ENCODE data around the gene RBM15.

RBM15 gene, protein sequence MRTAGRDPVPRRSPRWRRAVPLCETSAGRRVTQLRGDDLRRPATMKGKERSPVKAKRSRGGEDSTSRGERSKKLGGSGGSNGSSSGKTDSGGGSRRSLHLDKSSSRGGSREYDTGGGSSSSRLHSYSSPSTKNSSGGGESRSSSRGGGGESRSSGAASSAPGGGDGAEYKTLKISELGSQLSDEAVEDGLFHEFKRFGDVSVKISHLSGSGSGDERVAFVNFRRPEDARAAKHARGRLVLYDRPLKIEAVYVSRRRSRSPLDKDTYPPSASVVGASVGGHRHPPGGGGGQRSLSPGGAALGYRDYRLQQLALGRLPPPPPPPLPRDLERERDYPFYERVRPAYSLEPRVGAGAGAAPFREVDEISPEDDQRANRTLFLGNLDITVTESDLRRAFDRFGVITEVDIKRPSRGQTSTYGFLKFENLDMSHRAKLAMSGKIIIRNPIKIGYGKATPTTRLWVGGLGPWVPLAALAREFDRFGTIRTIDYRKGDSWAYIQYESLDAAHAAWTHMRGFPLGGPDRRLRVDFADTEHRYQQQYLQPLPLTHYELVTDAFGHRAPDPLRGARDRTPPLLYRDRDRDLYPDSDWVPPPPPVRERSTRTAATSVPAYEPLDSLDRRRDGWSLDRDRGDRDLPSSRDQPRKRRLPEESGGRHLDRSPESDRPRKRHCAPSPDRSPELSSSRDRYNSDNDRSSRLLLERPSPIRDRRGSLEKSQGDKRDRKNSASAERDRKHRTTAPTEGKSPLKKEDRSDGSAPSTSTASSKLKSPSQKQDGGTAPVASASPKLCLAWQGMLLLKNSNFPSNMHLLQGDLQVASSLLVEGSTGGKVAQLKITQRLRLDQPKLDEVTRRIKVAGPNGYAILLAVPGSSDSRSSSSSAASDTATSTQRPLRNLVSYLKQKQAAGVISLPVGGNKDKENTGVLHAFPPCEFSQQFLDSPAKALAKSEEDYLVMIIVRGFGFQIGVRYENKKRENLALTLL

GRCh38 chr1:110338886-110339406, at the start of gene RBM15:
TSS of gene RBM15 (plus strand) at chr1:110339377. CDS start at chr1:110339406, 29 bp downstream.
- DNase-seq (ENCODE audit: low read depth, low spot score), result peak; percentile 92

GRCh38 chr1:110291241-110292030, 47.7 kb upstream of the RBM15 start:
- DNase-seq (ENCODE audit: low read depth, low spot score), result no peak

DNA sequence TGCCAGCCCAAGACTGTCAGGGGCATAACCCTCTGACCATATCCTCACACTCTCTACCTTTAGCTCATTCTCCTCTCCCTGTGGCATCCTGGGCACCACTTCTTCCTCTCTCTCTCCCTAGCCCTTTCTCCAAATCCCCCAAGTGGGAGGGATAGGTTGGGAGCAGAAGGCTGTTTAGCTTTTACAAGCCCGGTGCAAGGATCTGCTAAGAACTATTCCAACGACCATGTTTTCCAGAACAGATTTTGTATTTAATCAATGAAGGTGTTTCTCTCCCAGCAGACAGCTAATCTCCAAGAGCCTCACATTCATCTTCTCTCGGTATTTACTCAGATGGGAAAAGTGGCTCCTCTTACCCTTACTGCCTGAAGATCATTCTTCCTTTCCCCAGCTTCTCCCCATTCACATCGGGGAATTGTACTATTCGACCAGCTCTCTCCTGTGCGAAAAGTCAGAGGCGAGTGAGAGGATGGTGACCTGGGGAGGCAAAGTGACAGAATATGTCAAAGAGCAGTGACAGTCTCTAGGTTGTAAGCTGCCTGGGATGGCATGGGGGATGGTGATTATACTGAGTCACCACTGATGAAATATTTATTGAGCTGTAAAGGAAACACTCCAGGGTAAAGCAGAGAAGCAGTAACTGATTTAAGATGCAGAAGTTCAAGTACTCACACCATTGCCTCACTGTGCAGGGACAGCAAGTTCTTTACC, 47.0 kb upstream of the RBM15 start:
- no peak for DNase-seq (ENCODE audit: low read depth, low spot score)

DNA sequence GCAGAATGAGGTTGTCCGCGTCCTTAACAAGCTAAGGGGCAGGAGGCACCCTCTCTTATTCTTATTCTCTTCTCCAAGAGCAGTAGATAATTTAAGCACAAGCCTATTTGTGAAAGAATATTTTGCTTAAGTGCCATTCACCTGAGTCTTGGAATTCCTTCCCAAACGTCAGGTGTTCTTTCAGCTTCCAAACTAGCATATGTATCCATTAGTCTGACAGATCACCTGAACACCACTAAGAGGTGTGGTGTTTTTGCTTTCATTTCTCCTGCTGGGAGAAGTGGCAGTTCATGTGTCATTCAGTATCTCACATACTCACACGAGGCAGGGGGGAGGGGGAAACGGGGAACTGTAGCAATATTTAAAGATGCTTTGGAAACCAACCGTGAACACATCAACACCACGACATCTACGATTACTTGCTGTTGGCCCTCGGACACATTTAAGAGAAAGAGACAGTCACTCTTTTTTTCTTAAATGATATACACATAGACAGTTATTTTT, 45.5 kb upstream of the RBM15 start:
- DNase-seq (ENCODE audit: low read depth, low spot score), result no peak

DNA sequence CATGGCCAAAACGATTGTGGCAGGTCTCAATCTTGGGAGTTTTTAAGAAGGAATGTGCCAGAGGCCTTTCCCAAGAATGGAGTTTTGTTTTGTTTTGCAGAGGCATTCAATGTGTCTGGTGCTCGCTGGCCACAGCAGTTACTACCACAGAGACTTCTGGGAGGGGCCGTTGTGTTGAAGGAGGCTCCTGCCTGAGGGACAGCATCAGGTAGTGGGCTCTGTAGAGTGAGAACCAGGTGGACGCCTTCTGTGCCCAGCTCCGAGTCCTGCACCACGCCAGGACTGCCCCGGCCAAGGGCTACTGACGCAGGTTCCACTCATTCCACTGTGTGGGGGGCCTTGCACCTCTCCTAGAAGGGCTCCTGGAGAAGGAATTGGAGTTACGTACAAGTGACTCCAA, 44.9 kb upstream of the RBM15 start:
- DNase-seq (ENCODE audit: low read depth, low spot score), result no peak

DNA sequence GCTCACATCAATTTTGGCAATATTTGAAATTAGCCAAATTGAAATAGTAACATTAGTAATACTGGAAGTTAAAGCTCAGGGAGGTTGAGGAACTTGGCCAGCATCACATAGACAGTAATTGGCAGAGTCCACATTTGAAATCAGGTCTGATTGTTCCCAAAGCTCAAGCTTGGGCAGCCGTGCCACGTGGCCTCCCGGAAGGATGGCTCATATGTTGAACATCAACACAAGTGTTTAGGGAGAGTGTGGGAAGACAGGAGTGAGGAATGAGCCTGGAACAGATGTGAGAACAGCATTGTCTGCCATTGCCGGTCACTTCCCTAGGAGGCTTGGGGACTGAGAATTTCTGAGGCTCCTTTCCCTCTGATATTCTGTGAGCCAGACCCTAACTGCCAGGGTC, 40.2 kb upstream of the RBM15 start:
- DNase-seq (ENCODE audit: low read depth, low spot score), result no peak

DNA sequence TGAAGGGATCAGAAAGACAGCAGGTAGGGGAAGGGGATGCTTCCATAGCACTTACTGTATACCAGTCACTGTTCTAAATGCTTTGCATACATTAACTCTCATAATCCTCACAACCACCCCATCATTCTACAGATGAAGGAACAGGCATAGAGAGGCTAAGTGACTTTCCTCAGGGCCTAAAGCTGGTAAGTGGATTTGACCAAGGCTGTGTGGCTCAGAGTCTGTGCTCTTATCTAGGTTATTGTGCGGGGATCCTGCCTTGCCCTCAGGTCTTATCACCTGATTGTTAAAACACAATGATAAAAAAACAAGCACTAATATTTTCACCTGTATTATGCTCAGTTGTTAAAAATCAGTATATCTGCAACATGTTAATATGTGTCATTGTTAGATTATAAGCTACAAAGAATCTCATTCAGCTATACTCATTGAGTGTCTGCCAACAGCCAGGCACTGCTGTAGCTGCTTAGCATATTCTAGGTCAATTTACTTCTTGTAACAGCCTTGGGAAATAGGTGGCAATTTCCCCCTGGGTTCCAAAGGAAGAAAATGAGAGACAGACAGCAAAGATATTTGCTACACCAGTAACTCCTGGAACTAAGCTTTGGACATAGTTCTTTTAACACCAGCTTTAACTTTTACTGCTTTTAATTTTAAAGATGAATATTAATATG, 38.6 kb upstream of the RBM15 start:
- no peak for DNase-seq (ENCODE audit: low read depth, low spot score)

DNA sequence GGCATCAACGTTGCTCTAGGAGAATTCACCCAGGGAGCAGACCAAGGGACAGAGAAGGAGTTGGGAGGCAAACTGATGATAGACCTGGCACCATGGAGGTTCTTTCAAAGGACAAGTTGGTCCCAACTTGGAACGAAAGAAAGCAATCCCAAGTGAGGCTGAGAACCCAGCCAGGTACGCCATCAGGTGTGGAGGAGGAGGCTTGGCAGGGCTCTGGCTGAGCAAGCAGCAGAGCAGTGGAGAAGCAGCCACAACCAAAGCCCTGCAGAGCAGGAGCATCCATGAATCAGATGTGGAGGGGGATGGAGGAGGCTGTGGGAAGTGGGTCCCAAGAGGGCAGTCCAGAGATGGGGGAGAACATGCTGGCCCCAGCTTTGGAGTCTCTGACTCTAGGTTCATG, 36.3 kb upstream of the RBM15 start:
- no peak for DNase-seq (ENCODE audit: low read depth, low spot score)

DNA sequence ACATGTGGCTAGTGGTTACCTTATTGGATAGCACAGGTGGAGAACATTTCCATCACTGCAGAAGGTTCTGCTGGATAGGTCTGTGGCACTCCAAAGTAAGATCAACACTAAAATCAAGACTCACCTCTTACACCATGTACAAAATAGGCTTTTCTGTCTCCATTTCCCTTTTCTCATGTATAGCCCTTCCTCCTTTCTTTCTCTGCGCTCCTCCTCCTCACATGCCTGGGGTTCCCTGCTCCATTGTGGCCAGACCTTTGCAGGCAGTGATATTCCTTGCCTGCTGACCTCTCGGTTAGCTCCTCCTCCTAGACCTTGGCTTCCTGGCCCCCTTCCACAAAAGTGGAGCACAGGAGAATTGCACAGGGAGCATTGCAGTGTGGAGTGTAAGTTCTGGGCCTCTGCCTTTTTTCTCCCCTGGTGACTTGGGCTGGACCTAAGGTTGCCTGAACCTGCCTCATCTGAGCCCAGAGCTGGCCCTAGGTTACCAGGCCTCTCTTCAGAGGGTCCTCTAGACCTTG, 33.2 kb upstream of the RBM15 start:
- DNase-seq (ENCODE audit: low read depth, low spot score), result no peak

DNA sequence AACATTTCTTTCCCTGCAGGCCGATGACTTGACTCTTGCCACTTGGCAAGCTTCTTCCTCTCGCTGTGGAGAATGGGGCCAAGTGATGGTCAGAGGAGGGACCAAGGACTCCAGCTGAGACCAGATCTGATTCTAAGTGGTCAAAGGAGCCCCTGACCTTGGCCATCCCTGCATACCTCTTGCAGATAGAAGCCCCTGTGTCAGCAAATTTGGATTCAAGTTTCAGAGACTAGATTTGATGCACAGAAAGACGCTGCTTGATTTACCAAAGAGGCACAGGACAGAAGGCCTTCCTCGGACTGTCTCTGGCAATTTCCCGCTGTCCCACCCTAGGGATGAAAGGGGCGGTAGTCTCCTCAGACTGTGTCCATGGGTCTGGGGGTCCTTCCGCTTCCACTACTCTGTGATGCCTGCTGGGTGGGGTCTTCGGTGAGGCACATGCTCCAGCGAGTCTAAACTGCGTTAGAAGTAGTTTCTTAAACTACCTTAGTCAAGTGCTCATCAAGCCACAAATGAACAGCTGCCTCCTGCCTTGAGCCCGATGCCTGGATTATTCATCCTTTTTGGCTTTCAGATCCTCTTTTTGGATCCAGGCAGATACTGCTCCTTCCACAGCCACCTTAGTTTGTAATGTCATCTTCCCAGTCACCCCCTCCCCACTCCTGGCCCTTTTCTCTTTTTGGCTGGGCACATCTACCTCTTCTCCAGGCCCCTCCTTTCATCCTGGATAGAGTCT, 31.8 kb upstream of the RBM15 start:
- no peak for DNase-seq (ENCODE audit: low read depth, low spot score)

DNA sequence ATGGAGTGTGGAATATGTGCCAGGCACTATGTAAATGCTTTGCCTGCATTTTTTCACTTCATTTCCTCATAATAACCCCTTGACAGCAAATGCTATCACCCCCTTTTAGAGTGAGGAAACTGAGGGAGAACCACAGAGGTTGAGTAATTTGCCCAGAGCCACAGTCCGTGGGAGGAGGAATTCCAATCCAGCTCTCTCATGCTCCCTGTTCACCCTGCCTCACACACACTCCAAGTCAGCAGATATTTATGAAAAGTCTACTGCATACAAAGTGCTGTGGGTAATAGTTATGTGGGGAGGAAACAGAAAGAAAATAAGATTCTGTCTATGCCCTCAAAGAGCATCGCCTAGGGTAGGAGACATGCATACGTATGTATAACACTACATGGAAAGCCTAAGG, 30.9 kb upstream of the RBM15 start:
- DNase-seq (ENCODE audit: low read depth, low spot score), result no peak

DNA sequence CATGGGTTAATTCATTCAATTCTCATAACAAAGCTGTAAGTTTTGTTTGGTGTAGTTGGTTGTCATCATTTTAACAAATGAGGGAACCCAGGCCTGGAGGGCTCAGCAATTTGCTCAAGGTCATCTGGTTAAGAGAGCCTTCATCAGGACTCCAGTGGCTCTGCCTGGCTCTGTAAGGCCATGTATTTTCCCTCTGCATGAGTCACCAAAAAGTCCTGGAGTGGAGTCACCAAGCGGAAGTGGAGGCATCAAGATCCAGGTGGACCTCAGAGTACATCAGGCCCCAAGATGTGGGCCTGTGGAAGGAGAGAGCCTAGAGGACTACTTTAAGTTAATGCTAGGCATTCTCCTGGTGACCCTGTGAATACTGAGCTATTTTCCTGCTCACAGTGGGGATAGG, 30.0 kb upstream of the RBM15 start:
- no peak for DNase-seq (ENCODE audit: low read depth, low spot score)

DNA sequence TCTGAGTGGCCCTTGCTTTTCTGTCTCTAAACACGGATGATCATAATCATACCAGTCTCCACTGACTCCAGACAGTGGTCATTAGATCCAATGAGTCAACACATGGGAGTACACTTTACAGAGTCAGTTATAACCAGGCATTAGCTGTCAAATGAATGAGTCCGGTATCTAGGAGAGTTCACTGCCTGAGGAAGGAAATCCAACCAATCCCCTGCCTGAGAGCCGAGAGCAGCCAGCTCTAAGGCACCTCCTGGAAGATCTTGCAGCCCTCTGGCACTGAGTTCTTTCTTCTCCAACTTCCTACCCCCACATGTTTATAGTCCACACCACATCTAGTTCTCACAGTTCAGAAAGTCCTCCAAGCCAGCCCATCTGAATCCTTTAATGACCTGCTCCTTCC, 29.4 kb upstream of the RBM15 start:
- no peak for DNase-seq (ENCODE audit: low read depth, low spot score)

DNA sequence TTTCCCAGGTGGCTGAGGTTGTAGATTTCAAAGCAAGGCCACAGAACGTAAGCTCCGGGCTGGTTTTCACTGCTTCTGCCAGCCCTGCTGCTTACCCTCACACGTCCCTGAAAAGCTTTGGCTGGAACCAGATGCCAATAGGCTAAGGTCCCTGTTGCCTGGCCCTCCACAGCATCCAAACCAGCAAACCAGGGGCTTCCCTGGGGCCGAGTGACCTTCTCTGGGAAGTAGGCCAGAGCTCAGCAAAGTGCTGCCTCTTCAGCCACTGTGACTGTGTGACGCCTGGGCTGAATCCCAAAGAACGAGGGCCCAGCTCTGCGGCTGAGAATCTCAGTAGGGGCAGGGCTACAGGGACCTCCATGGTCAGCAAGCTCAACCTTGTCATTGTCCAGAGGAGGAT, 28.9 kb upstream of the RBM15 start:
- DNase-seq (ENCODE audit: low read depth, low spot score), result no peak

DNA sequence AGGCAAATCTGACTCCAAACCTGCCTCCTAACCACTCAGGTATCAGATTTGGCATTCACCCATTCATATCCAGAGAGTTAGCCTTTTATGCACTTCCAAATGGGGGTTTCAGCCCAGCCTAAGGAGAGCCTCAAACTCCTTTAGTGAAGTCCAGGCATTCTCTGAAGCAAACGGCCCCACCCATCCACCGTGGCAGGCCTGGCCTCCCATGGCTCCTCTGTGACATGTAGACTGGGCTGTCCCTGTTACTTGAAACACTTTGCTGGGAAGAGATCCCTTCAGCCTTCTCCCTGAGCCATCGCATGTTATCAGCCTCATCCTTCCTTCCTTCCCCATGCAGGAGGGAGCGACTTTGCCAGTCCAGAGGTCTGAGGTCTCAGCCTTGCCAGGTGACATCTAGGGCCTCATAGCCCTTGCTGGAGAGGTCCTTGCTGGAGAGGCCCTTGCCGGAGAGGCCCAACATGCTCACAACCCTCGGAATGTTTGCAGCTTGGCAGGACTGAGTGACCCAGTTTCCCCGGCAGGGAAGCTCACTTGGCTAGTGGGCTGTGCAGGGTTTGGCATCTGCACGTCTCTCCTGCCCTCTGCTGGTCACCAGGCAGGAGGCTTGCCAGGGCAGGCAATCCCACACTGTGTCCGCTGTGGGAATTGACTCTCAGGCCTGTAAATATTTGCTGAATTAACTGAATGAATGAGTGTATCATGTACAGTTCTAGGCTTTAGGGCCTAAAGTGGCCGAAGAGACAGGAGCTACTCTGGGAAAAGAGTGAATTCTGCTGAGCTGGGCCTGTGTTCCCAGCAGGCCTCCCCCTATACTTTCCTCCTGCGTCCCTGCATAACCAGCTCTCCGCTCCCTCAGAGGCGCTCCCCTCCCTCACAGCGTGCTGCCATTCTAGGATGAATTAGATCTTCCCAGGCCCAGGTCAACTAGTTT, 26.7 kb upstream of the RBM15 start:
- DNase-seq (ENCODE audit: low read depth, low spot score), result peak; percentile 39

- DNase-seq (ENCODE audit: low read depth, low spot score), result no peak
Observed at GRCh38 chr1:110316735-110317134, 22.4 kb upstream of the RBM15 start.

DNA sequence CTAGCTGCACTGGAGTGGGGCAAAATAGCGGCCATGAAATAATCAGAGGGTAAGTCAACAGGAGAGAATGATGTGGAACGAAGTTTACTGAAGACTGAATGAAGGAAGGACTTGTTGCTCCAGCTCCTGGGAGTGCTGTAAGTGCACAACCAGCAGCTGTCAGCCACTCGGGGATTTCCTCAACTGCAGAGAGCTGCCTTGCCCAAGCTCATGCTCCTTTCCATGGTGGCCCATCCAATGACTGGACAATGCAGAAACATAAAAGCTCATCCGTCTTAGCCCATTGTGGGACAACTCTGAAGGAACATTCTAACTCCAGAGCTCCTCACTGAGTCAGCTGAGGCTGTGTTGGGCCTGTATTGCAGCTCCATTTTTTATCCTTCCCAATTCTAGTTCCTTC, 21.1 kb upstream of the RBM15 start:
- DNase-seq (ENCODE audit: low read depth, low spot score), result no peak
